Transverse colon (tissue), 4 donors: ENCODE data around the gene MTHFD1L. TPM values are rescaled to one million over a fixed set of nuclear protein-coding genes. Genes with fewer than 3 reads are reported as not detected.

ENCODE experiments used
- DNase-seq: peaks from one replicate; pipeline ENCODE4 v3.0.0-alpha.2; 2019
- H3K27ac ChIP-seq, 4 donors: fragments of 200-600 bp; sonication (generic); 2 replicates each; pipeline ENCODE4 v1.5.1; 2016 to 2018; ENCODE audit warnings: inconsistent platforms in 4 of 4
- H3K27me3 ChIP-seq: fragments of 200-600 bp; sonication (generic); 2 replicates; pipeline ENCODE4 v1.5.1; 2017; ENCODE audit warnings: inconsistent platforms
- H3K36me3 ChIP-seq, 4 donors: fragments of 200-600 bp; sonication (generic); 2 replicates each; pipeline ENCODE4 v1.5.1; 2017 to 2019; ENCODE audit warnings: inconsistent platforms in 4 of 4
- H3K4me1 ChIP-seq, 4 donors: fragments of 200-600 bp; sonication (generic); 2 replicates each; pipeline ENCODE4 v1.5.1; 2017 to 2020; ENCODE audit warnings: inconsistent platforms in 4 of 4
- H3K4me3 ChIP-seq, 4 donors: fragments of 200-600 bp; sonication (generic); 1 replicate in 1 of 4; 2 replicates in 3 of 4; pipeline versions ENCODE4 v1.5.1 to v1.6.1; 2017 to 2019; ENCODE audit warnings: inconsistent platforms in 4 of 4
- H3K9me3 ChIP-seq, 2 donors: fragments of 200-600 bp; sonication (generic); 2 replicates each; pipeline ENCODE4 v1.5.1; 2017 to 2019; ENCODE audit warnings: inconsistent platforms in 2 of 2
- CTCF ChIP-seq, 5 experiments: fragments of 200-600 bp in 3 of 5; fragments of 450-650 bp in 2 of 5; sonication (generic) in 3 of 5; IDR thresholded peaks; 1 replicate in 2 of 5; 2 replicates in 3 of 5; pipeline ENCODE4 v1.5.1; 2016 to 2017; ENCODE audit warnings: antibody characterized with exemption in 5 of 5, inconsistent platforms in 3 of 5, mild to moderate bottlenecking in 2 of 5, moderate library complexity in 1 of 5
- EP300 ChIP-seq: sonication (generic); formaldehyde crosslinking; IDR thresholded peaks from one replicate; pipeline ENCODE4 v1.6.1; 2017; ENCODE audit warnings: antibody characterized with exemption, low read depth
- POLR2A ChIP-seq: fragments of 450-650 bp; IDR thresholded peaks from one replicate; pipeline ENCODE4 v1.6.1; 2016; ENCODE audit warnings: antibody characterized with exemption, mild to moderate bottlenecking, moderate library complexity
- POLR2AphosphoS5 ChIP-seq, 3 donors: sonication (generic); formaldehyde crosslinking; IDR thresholded peaks; one replicate each; pipeline ENCODE4 v1.6.1; 2016; ENCODE audit warnings: antibody characterized with exemption in 3 of 3
- WGBS, 2 donors: methylation state at CpG; one replicate each; pipeline ENCODE4 v1.1.5; 2018; ENCODE audit warnings: low coverage in 1 of 2; 5-methylcytosine and 5-hydroxymethylcytosine counted together
- in situ Hi-C, 4 donors: fragments of 200-750 bp; cut with MboI; loops; one replicate each; pipeline versions ENCODE4 v1.15.0 to v1.15.1; 2017; ENCODE audit warnings: low sequenced_read_pairs in 3 of 4, low pct_ligation_motif_present in 1 of 4, low pct_unique_long_range_greater_than_20kb in 1 of 4
- intact Hi-C: fragments of 100-400 bp; cut with DNase I; formaldehyde crosslinking; loops from one replicate; pipeline ENCODE4 v1.15.1; 2023; ENCODE audit warnings: low total_unique reads
- total RNA-seq, 4 donors: library from RNA; depleted of rRNA; stranded (reverse); fragments of >200 nt; gene quantifications; one replicate each; pipeline ENCODE4 v1.1.0, GENCODE V29; 2016

Gene MTHFD1L
- total RNA-seq, 4 donors from 2014 or later = 0.82 to 10.1 (median 5.4) TPM

GRCh38 chr6:150900049-150900448, 34.5 kb downstream of the MTHFD1L start:
- peaks cover 0 to 5% (median 2%) of the 10 kb centered on the region in 4 donors for H3K4me1 ChIP-seq
- in situ Hi-C loops (no loop called here), intact Hi-C loops (loop anchor here (10.0 kb wide), 1 partner anchor 105 kb away; no protein-coding TSS in a partner anchor)
- DNase-seq = no peak
- H3K9me3 ChIP-seq = no peaks in the 10 kb centered on the region
- TF ChIP-seq POLR2A = no peak
- TF ChIP-seq CTCF (IDR thresholded peaks at IDR 0.05) = no peak
- TF ChIP-seq EP300 = no peak
- TF ChIP-seq POLR2AphosphoS5 (IDR thresholded peaks at IDR 0.05) = no peak
- H3K27me3 ChIP-seq = no peaks in the 10 kb centered on the region
- H3K27ac ChIP-seq = no peak overlapping the region
- 77 to 96% methylated on average over 2 to 3 of the region's 3 CpGs for WGBS, 2 donors
- H3K36me3 ChIP-seq = no peaks in the 10 kb centered on the region
- no peak overlapping the region for H3K4me3 ChIP-seq

DNA sequence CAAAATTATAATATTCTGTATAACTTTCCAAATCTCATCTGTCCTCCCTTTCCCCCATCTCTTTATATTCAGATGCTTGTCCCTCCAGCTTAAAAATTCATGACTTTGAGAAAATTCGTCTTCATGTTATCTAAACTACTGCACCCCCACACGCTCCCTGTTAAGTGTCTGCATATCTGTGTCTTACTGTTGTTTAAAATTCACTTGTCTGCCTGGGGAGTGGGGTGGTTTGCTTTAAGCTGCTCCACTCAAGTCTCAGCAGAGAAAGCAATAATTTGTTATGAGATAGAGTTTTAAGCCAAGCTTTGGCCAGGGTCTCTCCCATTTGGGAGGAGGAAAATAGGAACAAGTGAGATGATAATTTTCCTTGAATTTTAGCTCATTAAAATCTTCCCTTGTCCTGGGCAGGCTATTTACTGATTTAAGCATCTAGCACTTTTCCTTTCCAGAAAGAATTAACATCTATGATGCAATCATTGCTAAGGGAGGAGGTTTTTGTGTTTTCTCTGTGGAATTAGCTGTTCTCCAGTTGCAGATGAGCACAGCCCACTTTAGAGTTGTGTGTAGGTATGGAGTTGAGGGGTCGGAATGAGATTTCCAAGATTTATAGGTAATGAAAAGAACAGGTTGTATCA, 36.8 kb downstream of the MTHFD1L start:
- H3K9me3 ChIP-seq = no peaks in the 10 kb centered on the region
- intact Hi-C loops (loop anchor here (10.0 kb wide), 1 partner anchor 103 kb away; no protein-coding TSS in a partner anchor), in situ Hi-C loops (no loop called here)
- DNase-seq = no peak
- peaks cover 0 to 4% (median 0%) of the 10 kb centered on the region in 4 donors for H3K4me1 ChIP-seq
- WGBS, 2 donors = 72 to 74% methylated on average over 3 of the region's 3 CpGs
- no peaks in the 10 kb centered on the region for H3K36me3 ChIP-seq
- no peak overlapping the region for H3K27ac ChIP-seq
- no peak overlapping the region for H3K4me3 ChIP-seq
- no peak for TF ChIP-seq CTCF (IDR thresholded peaks at IDR 0.05)
- no peak for TF ChIP-seq EP300
- TF ChIP-seq POLR2A = no peak
- TF ChIP-seq POLR2AphosphoS5 (IDR thresholded peaks at IDR 0.05) = no peak
- H3K27me3 ChIP-seq = no peaks in the 10 kb centered on the region

DNA sequence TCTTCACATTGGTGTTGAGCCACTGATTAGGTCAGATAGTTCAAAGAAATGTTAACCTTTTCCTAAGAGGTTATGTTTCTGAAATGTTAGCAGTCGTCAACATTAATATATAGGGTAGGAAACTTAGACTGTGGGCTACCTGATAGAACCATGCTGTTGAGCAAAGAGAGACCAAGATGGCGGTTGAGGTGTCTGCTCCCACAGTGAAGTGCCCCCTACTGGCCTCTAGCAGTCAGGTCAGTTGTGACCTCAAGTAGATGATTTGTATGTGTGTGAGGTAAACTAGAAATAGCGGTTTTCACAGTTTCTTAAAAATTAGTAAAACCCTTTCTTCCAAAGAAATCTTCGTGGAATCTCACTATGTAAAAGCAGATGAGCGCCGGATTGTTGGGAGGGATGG, 40.3 kb downstream of the MTHFD1L start:
- no peaks in the 10 kb centered on the region for H3K36me3 ChIP-seq
- no peaks in the 10 kb centered on the region for H3K4me1 ChIP-seq
- no peak for TF ChIP-seq CTCF (IDR thresholded peaks at IDR 0.05)
- 96 to 97% methylated on average over 4 to 6 of the region's 6 CpGs for WGBS, 2 donors
- in situ Hi-C loops (no loop called here), intact Hi-C loops (loop anchor here (10.0 kb wide), 1 partner anchor 99 kb away; no protein-coding TSS in a partner anchor)
- DNase-seq = no peak
- H3K4me3 ChIP-seq = no peak overlapping the region
- H3K27me3 ChIP-seq = no peaks in the 10 kb centered on the region
- no peaks in the 10 kb centered on the region for H3K9me3 ChIP-seq
- H3K27ac ChIP-seq = no peak overlapping the region

- no peaks in the 10 kb centered on the region for H3K4me1 ChIP-seq
- no peaks in the 10 kb centered on the region for H3K9me3 ChIP-seq
- no peak for DNase-seq
- TF ChIP-seq POLR2A (no peak), EP300 (no peak), CTCF (IDR thresholded peaks at IDR 0.05) (no peak), POLR2AphosphoS5 (IDR thresholded peaks at IDR 0.05) (no peak)
- no peaks in the 10 kb centered on the region for H3K27me3 ChIP-seq
- in situ Hi-C loops = no loop called here
- no peak overlapping the region for H3K4me3 ChIP-seq
- no peaks in the 10 kb centered on the region for H3K36me3 ChIP-seq
- intact Hi-C loops = loop anchor here (10.0 kb wide), 1 partner anchor 98 kb away; no protein-coding TSS in a partner anchor
- H3K27ac ChIP-seq = no peak overlapping the region
- WGBS, 2 donors = 83% methylated on average over 1 of the region's 1 CpG; no CpG with 5 or more reads in 1 of the 2 donors
Observed at GRCh38 chr6:150906641-150907326, 41.3 kb downstream of the MTHFD1L start.
